H1 (cell line): Measurements from ENCODE around the gene RPTOR. TPM values are rescaled to one million over a fixed set of nuclear protein-coding genes. Genes with fewer than 3 reads are reported as not detected.

Source experiments
- BCL11A ChIP-seq, 2 experiments: IDR thresholded peaks; one replicate each; pipeline ENCODE4 v1.6.1; 2011; ENCODE audit warnings: low read depth in 2 of 2, low read length in 2 of 2, mild to moderate bottlenecking in 2 of 2
- CEBPB ChIP-seq: IDR thresholded peaks from 2 replicates; pipeline ENCODE4 v1.6.1; 2012; ENCODE audit warnings: low read depth, low read length
- KDM1A ChIP-seq: fragments of 200-600, 300-600 bp; sonication (generic); IDR thresholded peaks from 2 replicates; pipeline ENCODE4 v1.7.1; 2016; ENCODE audit warnings: mild to moderate bottlenecking, low read length, borderline replicate concordance
- RAD21 ChIP-seq, 2 experiments: IDR thresholded peaks in 1 of 2; conservative IDR thresholded peaks in 1 of 2; 2 replicates each; pipeline ENCODE4 v1.6.1; 2011; ENCODE audit warnings: low read depth in 2 of 2, low read length in 2 of 2, improper control_type of control experiment in 1 of 2, inconsistent platforms in 1 of 2, mild to moderate bottlenecking in 1 of 2, moderate library complexity in 1 of 2
- SP4 ChIP-seq: IDR thresholded peaks from 2 replicates; pipeline ENCODE4 v1.6.1; 2012; ENCODE audit warnings: low read length, inconsistent platforms
- polyA plus RNA-seq, 7 experiments: library from polyadenylated mRNA; depleted of rRNA in 3 of 7; stranded (reverse) in 5 of 7; unstranded in 2 of 7; fragments of >200 nt in 5 of 7; fragments of 200-250 nt in 2 of 7; gene quantifications; 1 replicate in 5 of 7; 2 replicates in 1 of 7; 4 replicates in 1 of 7; pipeline versions ENCODE4 v1.2.1 to v1.2.3, GENCODE V29; 2011 to 2013; ENCODE audit warnings: missing spikeins in 2 of 7, mixed read lengths in 2 of 7
- total RNA-seq: library from RNA; stranded (reverse); fragmentation: NEBNext Ultra II Directional; extraction: Animal tissue kit (Norgen Biotek cat#: 25700); gene quantifications from 2 replicates; pipeline ENCODE4 v1.2.1, GENCODE V29; 2021
- TF ChIP-seq, protein P1 (sequence below): fragments of 300-600 bp; sonication (generic); IDR thresholded peaks from 2 replicates; pipeline ENCODE4 v1.7.1; 2012; ENCODE audit warnings: low read length, moderate library complexity, mild to moderate bottlenecking, inconsistent platforms; ENCODE audit not compliant: insufficient replicate concordance

The RPTOR gene
- total and polyA plus RNA-seq, 2 of the 8 experiments (the other 6 are each of a cell fraction or from before 2014, with no cell fraction given), result 6.9 to 28.7 TPM

- TF ChIP-seq, protein P1, sequence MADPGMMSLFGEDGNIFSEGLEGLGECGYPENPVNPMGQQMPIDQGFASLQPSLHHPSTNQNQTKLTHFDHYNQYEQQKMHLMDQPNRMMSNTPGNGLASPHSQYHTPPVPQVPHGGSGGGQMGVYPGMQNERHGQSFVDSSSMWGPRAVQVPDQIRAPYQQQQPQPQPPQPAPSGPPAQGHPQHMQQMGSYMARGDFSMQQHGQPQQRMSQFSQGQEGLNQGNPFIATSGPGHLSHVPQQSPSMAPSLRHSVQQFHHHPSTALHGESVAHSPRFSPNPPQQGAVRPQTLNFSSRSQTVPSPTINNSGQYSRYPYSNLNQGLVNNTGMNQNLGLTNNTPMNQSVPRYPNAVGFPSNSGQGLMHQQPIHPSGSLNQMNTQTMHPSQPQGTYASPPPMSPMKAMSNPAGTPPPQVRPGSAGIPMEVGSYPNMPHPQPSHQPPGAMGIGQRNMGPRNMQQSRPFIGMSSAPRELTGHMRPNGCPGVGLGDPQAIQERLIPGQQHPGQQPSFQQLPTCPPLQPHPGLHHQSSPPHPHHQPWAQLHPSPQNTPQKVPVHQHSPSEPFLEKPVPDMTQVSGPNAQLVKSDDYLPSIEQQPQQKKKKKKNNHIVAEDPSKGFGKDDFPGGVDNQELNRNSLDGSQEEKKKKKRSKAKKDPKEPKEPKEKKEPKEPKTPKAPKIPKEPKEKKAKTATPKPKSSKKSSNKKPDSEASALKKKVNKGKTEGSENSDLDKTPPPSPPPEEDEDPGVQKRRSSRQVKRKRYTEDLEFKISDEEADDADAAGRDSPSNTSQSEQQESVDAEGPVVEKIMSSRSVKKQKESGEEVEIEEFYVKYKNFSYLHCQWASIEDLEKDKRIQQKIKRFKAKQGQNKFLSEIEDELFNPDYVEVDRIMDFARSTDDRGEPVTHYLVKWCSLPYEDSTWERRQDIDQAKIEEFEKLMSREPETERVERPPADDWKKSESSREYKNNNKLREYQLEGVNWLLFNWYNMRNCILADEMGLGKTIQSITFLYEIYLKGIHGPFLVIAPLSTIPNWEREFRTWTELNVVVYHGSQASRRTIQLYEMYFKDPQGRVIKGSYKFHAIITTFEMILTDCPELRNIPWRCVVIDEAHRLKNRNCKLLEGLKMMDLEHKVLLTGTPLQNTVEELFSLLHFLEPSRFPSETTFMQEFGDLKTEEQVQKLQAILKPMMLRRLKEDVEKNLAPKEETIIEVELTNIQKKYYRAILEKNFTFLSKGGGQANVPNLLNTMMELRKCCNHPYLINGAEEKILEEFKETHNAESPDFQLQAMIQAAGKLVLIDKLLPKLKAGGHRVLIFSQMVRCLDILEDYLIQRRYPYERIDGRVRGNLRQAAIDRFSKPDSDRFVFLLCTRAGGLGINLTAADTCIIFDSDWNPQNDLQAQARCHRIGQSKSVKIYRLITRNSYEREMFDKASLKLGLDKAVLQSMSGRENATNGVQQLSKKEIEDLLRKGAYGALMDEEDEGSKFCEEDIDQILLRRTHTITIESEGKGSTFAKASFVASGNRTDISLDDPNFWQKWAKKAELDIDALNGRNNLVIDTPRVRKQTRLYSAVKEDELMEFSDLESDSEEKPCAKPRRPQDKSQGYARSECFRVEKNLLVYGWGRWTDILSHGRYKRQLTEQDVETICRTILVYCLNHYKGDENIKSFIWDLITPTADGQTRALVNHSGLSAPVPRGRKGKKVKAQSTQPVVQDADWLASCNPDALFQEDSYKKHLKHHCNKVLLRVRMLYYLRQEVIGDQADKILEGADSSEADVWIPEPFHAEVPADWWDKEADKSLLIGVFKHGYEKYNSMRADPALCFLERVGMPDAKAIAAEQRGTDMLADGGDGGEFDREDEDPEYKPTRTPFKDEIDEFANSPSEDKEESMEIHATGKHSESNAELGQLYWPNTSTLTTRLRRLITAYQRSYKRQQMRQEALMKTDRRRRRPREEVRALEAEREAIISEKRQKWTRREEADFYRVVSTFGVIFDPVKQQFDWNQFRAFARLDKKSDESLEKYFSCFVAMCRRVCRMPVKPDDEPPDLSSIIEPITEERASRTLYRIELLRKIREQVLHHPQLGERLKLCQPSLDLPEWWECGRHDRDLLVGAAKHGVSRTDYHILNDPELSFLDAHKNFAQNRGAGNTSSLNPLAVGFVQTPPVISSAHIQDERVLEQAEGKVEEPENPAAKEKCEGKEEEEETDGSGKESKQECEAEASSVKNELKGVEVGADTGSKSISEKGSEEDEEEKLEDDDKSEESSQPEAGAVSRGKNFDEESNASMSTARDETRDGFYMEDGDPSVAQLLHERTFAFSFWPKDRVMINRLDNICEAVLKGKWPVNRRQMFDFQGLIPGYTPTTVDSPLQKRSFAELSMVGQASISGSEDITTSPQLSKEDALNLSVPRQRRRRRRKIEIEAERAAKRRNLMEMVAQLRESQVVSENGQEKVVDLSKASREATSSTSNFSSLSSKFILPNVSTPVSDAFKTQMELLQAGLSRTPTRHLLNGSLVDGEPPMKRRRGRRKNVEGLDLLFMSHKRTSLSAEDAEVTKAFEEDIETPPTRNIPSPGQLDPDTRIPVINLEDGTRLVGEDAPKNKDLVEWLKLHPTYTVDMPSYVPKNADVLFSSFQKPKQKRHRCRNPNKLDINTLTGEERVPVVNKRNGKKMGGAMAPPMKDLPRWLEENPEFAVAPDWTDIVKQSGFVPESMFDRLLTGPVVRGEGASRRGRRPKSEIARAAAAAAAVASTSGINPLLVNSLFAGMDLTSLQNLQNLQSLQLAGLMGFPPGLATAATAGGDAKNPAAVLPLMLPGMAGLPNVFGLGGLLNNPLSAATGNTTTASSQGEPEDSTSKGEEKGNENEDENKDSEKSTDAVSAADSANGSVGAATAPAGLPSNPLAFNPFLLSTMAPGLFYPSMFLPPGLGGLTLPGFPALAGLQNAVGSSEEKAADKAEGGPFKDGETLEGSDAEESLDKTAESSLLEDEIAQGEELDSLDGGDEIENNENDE, result no peak
- no peak for TF ChIP-seq RAD21 (IDR thresholded peaks at IDR 0.05 in 1 of 2, conservative IDR thresholded peaks at IDR 0.05 in 1 of 2; ENCODE audit: low read depth in 2 of 2, low read length in 2 of 2)
- no peak for TF ChIP-seq KDM1A
- TF ChIP-seq SP4, result no peak
- TF ChIP-seq CEBPB, result no peak
- TF ChIP-seq BCL11A (IDR thresholded peaks at IDR 0.05; ENCODE audit: low read depth in 2 of 2, low read length in 2 of 2), result no peak
- TF ChIP-seq, all 59 proteins: peak for 0
Observed at GRCh38 chr17:80749611-80750010, 205.0 kb downstream of the RPTOR start (continued).
